ENCODE results near the gene IL34.

IL34 gene

DNA sequence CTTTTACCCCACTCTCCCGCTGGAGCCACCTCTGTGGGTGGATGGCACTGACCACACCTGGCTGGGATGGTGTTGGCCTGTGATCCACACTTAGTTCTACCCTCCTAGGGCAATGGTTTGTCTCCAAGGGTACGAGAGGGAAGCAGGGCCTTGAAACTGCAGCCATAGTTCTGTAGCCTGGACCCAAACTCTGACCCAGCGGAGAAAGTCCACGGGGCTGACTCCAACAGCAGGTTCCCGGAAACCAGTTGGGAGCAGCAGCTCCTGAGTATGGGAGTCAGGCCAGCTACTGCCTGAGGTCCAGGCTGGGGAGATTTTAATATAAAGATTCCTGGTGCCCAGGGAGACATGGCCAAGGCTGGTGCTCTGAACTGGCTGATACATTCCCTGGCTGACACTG lies 63.1 kb downstream of the IL34 start:
- FAIRE-seq (no peak), DNase-seq (ENCODE audit: insufficient read length, low spot score) (no peak)
- TF ChIP-seq SPI1 (IDR thresholded peaks at IDR 0.05; ENCODE audit: low read depth, low read length) (no peak), POLR2AphosphoS5 (IDR thresholded peaks at IDR 0.05; ENCODE audit: low read depth, low read length) (no peak), POU2F2 (IDR thresholded peaks at IDR 0.05; ENCODE audit: low read depth, low read length) (no peak), POLR2A (IDR thresholded peaks at IDR 0.05; ENCODE audit: low read depth, low read length) (no peak), PAX5 (IDR thresholded peaks at IDR 0.05; ENCODE audit: insufficient read depth, low read length, severe bottlenecking) (no peak), TAF1 (IDR thresholded peaks at IDR 0.05; ENCODE audit: low read depth, low read length) (no peak)

DNA sequence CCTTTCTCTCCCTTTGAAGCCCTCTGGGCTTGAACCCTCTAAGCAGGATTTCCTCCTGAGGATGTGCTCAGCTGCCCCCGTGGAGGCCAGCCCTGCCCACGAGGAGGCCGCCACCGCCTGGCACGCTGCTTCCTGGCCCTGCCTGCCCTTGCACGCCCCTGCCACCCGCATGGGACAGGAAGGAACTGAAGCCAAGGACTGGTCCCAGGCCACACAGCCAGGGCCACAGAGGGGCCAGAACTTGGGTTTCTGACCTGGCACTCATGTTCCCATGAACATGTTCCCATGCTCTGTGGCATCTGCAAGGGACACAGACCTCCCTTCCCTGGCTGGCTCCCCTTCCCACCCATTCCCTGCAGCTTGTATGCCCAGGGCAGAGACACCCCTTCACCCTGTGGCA lies 63.6 kb downstream of the IL34 start:
- FAIRE-seq (no peak), DNase-seq (ENCODE audit: insufficient read length, low spot score) (no peak)
- TF ChIP-seq TAF1 (IDR thresholded peaks at IDR 0.05; ENCODE audit: low read depth, low read length) (no peak), POLR2A (IDR thresholded peaks at IDR 0.05; ENCODE audit: low read depth, low read length) (no peak), POU2F2 (IDR thresholded peaks at IDR 0.05; ENCODE audit: low read depth, low read length) (no peak), POLR2AphosphoS5 (IDR thresholded peaks at IDR 0.05; ENCODE audit: low read depth, low read length) (no peak), PAX5 (IDR thresholded peaks at IDR 0.05; ENCODE audit: insufficient read depth, low read length, severe bottlenecking) (no peak), SPI1 (IDR thresholded peaks at IDR 0.05; ENCODE audit: low read depth, low read length) (no peak)

All from GM12891 (cell line).